ENCODE results near the gene MARCHF10.

Gene MARCHF10

DNA sequence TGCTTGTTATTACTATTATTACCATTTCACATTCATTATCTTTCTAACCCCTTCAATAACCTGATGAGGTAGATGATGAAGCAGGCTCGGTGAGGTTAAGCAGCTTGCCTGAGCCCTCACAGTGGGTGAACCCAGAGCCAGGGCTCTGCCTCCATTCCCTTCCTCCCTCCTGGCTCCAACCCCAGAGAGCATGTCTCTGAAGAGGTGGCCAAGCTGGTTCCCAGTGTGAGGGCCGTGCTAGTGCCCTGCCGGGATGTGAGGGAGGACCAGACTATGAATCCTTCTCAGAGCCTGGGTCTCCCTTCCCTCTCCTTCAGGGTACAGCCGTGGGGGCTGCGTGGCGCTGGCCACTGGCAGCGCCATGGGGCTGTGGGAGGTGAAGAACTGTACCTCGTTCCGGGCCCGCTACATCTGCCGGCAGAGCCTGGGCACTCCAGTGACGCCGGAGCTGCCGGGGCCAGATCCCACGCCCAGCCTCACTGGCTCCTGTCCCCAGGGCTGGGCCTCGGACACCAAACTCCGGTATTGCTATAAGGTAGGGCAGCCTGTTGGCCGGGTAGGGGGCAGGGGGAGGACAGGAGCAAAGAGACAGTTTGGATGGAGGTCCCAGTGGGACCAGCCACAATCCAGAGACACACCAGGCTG lies 131.0 kb downstream of the MARCHF10 start:
- DNase-seq (ENCODE audit: low read depth), result no peak

GRCh38 chr17:62676231-62676943 lies 131.7 kb downstream of the MARCHF10 start:
- DNase-seq (ENCODE audit: low read depth), result no peak

DNA sequence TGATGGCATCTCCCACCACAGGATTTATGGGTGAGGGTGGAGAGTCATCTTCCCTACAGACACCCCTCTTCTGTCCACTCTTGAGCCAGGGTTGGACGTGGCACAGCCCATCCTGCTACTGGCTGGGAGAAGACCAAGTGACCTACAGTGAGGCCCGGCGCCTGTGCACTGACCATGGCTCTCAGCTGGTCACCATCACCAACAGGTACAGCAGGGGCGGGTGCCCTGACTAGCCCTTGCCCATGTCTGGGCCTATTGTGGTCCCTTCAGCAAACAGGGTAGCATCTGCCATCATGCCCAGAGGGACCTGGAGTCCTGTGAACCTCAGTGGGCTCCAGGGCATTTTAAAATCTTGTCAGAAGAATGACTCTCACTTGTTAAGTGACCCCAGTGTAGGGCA lies 132.4 kb downstream of the MARCHF10 start:
- DNase-seq (ENCODE audit: low read depth), result no peak

- no peak for DNase-seq (ENCODE audit: low read depth)
These were observed 132.9 kb downstream of the MARCHF10 start for GRCh38 chr17:62675260-62675659.

GRCh38 chr17:62674841-62675240 lies 133.3 kb downstream of the MARCHF10 start:
- no peak for DNase-seq (ENCODE audit: low read depth)

GRCh38 chr17:62674363-62674739 lies 133.8 kb downstream of the MARCHF10 start:
- no peak for DNase-seq (ENCODE audit: low read depth)

GRCh38 chr17:62673614-62674362 lies 134.3 kb downstream of the MARCHF10 start:
- DNase-seq (ENCODE audit: low read depth), result no peak

- DNase-seq (ENCODE audit: low read depth), result no peak
These were observed 135.2 kb downstream of the MARCHF10 start for GRCh38 chr17:62672957-62673356.

DNA sequence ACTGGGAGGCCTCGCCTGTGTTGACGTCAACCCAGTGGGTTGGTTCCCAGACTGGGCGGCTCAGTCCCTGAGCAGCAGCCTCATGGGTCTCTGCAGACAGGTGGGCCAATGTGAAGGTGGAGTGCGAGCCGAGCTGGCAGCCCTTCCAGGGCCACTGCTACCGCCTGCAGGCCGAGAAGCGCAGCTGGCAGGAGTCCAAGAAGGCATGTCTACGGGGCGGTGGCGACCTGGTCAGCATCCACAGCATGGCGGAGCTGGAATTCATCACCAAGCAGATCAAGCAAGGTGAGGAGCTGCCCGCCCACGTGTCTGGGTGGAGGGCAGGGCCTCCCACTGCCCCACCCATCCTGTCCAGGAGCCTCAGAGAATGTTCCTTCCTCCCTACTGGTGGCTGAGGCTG lies 136.6 kb downstream of the MARCHF10 start:
- no peak for DNase-seq (ENCODE audit: low read depth)

DNA sequence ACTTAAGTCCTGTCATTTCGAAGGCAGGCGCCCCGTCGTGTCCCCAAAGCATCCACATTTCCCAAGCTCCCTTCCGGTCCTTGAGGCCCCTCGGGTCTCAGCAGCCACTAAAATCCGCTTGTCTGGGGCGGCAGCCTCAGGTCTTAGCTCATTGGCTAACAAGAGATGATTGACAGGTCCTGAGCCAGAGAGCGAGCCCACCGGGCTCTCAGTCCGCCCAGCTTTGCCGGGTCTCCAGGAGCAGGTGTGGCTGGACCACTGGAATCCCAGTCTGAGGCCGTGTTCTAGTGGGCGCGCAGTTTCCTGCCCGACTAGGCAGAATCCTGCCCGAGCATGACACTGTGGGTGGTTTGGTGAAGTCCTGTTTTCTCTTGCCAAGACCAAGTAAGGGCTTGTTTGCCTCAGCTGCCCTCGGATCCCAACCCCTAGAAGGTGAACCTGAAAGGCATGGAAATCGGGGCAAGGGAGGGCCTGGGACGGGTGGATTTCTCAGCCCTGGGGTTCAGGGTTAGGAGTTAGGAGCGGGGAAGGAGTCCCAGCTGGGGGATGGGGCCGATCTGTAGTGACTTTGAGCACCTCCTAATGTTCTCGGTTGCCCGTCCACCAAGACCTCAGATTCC lies 137.8 kb downstream of the MARCHF10 start:
- no peak for DNase-seq (ENCODE audit: low read depth)

- no peak for DNase-seq (ENCODE audit: low read depth)
These were observed 139.9 kb downstream of the MARCHF10 start for GRCh38 chr17:62668091-62668804.

- no peak for DNase-seq (ENCODE audit: low read depth)
These were observed 141.1 kb downstream of the MARCHF10 start for GRCh38 chr17:62666801-62667591.

- no peak for DNase-seq (ENCODE audit: low read depth)
These were observed 141.9 kb downstream of the MARCHF10 start for GRCh38 chr17:62666061-62666800.

DNA sequence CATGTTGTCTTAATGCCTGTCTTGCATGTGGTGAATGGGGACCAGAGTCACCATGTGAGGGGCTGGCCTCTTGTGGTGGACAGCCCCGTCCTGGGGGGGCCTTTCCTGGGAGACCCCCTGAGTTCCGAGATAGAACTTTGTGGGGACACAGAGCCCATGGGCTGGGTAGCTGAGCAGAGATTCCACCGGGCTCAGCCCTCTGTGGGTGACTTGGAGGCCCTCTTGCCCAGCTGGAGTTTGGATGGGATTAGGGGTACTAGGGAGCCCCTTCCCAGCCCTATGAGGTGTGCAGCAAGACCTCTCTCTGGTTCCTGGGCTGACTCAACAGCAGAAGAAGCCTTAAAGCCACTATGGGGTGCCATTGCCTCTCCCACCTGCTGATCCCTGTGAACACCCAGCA lies 142.5 kb downstream of the MARCHF10 start:
- DNase-seq (ENCODE audit: low read depth), result no peak

DNA sequence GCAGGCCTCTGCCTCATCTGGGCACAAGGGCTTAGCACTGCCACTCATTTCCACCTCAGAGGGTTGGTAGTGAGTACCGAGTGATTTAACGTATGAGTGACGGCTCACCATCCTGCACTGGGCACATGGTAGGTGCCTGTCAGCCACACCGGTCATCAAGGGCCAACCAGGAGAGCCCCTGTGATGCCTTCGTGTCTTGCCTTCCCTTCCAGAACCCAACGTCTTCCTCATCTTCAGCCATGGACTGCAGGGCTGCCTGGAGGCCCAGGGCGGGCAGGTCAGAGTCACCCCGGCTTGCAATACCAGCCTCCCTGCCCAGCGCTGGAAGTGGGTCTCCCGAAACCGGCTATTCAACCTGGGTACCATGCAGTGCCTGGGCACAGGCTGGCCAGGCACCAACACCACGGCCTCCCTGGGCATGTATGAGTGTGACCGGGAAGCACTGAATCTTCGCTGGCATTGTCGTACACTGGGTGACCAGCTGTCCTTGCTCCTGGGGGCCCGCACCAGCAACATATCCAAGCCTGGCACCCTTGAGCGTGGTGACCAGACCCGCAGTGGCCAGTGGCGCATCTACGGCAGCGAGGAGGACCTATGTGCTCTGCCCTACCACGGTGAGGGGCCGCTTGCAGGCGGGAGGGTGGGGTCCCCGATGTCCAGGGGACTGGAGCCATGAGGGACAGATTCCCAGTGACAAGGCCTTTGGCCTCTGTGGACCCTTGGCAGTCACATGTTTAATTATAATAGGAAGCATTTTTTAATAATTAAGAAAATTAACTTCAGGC lies 143.6 kb downstream of the MARCHF10 start:
- no peak for DNase-seq (ENCODE audit: low read depth)

DNA sequence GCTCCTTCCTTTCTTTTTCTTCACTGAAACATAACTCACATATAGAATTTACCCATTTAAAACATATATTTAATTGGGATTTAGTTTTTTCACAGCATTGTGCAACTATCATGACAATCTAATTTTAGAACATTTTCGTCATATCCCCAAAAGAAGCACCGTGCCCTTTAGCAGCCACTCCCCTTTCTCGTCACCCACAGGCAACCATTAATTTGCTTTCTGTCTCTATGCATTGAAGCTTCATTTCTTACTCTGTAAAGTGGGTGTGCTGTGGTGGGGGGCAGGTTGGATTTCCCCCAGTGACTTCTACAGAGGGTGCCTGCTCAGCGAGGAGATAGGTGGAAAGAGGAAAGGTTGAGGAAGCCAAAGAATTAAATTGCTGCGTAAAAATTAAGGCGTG lies 144.8 kb downstream of the MARCHF10 start:
- no peak for DNase-seq (ENCODE audit: low read depth)

DNA sequence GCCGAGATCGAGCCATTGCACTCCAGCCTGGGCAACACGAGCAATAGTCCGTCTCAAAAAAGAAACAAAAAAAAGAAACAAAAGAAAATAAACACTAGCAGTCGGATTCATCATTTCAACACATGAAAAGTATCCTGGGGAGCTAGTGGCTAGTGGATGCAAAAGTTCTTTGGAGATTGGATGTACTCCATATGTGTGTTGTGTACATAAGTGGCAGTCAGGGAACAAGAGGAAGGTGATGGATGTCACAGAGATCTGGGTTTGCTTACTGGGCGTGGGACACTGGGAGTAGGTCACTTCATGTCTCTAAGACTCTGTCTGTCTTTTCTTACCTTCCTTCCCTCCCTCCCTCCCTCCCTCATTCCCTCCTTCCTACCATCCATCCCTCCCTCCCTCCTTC lies 145.3 kb downstream of the MARCHF10 start:
- no peak for DNase-seq (ENCODE audit: low read depth)

DNA sequence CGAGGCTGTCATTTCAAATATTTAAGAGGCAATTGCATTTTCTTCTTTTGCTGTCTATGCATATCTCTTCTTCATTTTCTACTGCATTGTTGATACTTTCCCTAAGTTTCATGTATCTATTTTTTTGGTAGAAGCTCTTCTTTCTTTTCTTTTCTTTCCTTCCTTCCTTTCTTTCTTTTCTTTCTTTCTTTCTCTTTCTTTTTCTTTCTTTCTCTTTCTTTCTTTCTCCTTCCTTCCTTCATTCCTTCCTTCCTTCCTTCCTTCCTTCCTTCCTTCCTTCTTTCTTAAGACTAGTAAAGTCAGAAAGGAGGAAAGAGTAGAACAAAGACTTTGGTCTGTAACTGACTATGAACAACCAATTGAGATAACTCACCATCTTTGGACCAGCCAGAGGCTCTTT lies 146.8 kb downstream of the MARCHF10 start:
- DNase-seq (ENCODE audit: low read depth), result no peak

DNA sequence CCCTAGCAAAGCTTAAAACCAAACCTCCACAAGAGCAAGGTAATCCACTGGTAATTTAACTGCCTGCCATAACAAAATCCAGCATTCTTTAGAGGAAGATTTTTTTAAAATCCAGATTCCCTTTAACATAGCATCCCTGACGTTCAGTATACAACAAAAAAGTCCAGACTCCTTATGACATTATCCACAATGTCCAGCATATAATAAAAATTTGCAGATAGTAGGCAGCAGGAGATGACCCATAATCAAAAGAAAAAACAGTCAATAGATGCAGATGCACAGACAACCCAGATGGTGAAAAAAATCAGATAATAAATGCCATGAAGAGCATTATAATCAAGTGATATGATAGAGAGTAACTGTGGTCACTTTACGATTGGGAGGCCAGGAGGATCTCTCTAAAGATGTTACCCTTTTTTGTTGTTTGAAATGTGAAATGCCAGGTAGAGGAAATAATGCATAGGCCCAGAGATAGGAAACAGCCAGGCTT lies 147.4 kb downstream of the MARCHF10 start:
- DNase-seq (ENCODE audit: low read depth), result no peak
